HG02678 (cell line): ENCODE results near the gene PARP1.

ENCODE experiments used
- ATAC-seq: cut with Tn5 transposase; IDR thresholded peaks from one replicate; pipeline ENCODE4 v1.9.1; 2021; ENCODE audit warnings: mild to moderate bottlenecking, moderate library complexity; ENCODE audit not compliant: unreplicated experiment

PARP1 gene

GRCh38 chr1:226408285-226409184 is 642 bp upstream of the PARP1 start:
- ATAC-seq = no peak

GRCh38 chr1:226407199-226407496 is 745 bp downstream of the PARP1 start:
- ATAC-seq = peak; percentile 7

DNA sequence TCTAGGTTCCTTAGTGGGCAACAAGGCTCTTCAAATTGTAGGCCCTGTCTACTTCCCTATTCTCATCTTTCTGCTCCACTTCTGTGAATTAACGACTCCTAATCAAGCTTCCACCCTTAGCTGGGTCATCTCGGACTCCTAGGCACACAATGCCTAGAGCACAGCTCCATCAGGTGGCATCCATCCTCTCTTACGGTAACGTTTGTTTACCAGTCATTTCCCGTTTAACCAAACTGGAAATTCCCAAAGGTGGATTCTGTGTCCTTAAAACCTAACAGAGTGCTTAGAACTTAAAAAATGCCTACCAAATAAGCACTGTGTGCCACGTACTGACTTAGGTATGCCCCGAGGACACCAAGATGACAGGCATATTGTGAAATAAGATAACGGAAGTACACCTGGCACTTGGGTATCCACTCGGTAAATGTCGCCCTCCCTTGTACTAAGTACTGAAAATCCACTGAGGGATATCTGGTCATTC is 1.5 kb downstream of the PARP1 start:
- ATAC-seq = no peak

DNA sequence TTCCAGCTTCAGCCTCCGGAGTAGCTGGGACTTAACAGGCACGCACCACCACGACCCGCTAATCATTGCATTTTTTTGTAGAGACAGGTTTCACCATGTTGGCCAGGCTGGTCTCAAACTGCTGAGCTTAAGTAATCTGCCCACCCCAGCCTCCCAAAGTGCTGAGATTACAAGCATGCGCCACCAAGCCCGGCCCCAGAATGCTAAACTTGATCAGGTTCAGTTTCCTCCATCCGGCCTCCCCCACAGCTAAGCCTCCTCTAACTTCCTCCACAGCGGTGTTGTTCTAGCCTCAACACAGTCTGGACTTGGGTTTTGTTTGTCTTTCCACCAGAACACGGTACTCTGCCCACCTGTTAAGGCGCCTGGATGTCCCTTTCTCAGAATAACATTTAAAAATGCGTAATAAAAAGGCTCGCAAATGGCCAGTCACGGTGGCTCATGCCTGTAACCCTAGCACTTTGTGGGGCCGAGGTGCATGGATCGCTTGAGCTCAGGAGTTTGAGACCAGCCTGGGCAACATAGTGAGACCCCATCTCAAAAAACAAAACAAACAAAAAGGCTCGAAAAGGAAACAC is 2.4 kb downstream of the PARP1 start:
- ATAC-seq = no peak

- no peak for ATAC-seq
Observed at GRCh38 chr1:226404904-226405222, 3.0 kb downstream of the PARP1 start.

- ATAC-seq = no peak
Observed at GRCh38 chr1:226404063-226404903, 3.6 kb downstream of the PARP1 start.

GRCh38 chr1:226403201-226404034 is 4.5 kb downstream of the PARP1 start:
- ATAC-seq = no peak

GRCh38 chr1:226402739-226403165 is 5.1 kb downstream of the PARP1 start:
- ATAC-seq = no peak

- no peak for ATAC-seq
Observed at GRCh38 chr1:226401355-226402303, 6.3 kb downstream of the PARP1 start.

- no peak for ATAC-seq
Observed at GRCh38 chr1:226400519-226401354, 7.2 kb downstream of the PARP1 start.

DNA sequence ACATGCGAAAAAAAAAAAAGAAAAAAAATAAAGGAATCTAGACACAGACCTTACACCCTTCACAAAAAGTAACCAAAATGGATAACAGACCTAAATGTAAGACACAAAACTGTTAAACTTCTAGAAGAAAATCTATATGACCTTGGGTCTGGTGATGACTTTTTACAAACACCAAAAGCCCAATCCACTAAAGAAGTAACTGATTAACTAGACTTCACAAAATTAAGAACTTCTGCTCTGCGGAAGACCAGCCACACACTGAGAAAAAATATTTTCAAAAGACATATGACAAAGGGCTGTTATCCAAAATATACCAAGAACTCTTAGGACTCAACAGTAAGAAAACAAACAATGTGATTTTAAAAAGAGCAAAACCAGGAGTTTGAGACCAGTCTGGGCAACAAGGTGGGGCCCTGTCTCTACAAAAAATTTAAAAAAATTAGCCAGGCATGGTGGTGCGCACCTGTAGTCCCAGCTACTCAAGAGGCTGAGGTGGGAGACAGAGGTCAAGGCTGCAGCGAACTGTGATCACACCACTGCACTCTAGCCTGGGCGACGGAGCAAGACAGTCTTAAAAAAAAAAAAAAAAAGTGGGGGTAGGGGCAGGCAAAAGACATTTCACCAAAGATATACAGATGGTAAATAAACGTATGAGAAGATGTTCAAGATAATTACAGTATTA is 9.8 kb downstream of the PARP1 start:
- ATAC-seq = no peak

DNA sequence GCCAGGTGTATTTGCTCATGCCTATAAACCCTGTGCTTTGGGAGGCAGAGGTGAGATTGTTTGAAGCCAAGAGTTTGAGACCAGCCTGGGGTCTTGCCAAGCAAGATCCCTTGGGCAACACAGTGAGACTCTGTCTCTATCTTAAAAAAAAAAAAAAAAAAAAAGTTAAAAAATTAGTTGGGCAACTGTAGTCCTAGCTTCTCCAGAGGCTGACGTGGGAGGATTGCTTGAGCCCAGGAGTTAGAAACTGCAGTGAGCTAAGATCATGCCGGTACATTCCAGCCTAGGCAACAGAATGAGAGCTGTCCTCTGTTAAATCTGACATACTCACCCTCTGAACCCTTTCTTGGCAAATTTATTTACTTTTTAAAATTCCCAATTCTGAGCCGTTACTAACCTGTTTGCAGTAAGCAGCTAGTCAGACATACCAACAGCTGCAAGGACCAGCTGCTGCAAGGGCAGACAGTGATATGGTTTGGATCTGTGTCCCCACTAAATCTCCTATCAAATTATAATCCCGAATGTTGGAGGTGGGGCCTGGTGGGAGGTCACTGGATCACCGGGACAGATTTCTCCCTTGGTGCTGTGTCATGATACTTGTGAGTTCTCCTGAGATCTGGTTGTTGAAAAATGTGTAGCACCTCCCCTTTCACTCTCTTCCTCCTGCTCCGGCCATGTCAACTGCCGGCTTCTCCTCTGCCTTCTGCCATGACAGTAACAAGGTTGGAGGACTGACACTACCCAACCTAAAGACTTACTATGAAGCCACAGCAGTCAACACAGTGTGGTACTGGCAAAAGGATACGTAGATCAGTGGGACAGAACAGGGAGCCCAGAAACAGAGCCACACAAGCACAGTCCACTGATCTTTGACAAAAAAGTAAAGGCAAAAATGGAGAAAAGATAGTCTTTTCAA is 10.6 kb downstream of the PARP1 start:
- ATAC-seq = no peak

DNA sequence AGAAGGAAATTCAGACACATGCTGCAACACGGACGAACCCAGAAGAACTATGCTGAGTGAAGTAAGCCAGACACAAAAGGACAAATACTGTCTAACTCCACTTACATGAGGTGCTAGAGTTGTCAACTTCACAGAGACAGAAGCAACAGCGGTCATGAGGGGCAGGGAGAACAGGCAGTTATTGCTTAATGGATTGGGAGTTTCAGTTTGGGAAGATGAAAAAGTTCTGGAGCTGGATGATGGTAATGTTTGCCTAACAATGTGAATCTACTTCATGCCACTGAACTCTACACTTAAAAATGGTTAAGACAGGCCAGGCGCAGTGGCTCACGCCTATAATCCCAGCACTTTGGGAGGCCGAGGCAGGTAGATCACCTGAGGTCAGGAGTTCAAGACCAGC is 12.1 kb downstream of the PARP1 start:
- no peak for ATAC-seq

- no peak for ATAC-seq
Observed at GRCh38 chr1:226394462-226394861, 13.4 kb downstream of the PARP1 start.

- no peak for ATAC-seq
Observed at GRCh38 chr1:226390681-226391080, 17.2 kb downstream of the PARP1 start.

- ATAC-seq = no peak
Observed at GRCh38 chr1:226388131-226388530, 19.8 kb downstream of the PARP1 start.

DNA sequence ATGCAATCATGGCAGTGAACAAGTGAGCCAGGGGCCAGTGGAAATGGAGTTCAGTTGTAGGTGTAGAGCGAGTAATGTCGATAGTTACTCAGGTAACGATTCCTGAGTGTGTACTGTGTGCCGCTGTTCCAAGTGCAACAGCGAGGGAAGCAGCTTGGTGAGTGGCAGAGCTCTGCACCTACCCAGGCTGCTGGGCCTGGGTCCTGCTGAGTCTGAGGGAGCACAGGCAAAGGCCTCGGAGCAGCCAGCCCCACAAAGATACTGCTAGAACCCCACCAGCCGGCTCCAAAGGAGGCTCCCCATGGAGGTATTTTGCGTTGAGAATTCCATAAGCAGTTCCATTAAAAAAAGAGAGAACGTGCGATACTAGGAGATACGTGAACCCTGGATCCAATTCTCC is 23.2 kb downstream of the PARP1 start:
- ATAC-seq = no peak
